HG03108 (cell line): ENCODE measurements around the gene TTC9.
A peak's percentile ranks its signal among the peaks of the same experiment; 100 is the strongest.
"Not testable (repeated sequence)": the region's sequence is repeated elsewhere in the genome, so short reads cannot be mapped to it uniquely, and the experiment has no call there.

ENCODE experiments used
- ATAC-seq: cut with Tn5 transposase; IDR thresholded peaks from one replicate; pipeline ENCODE4 v1.9.1; 2021; ENCODE audit warnings: moderate library complexity; ENCODE audit not compliant: unreplicated experiment

The TTC9 gene

GRCh38 chr14:70671652-70672644 is 30.2 kb downstream of the TTC9 start:
- no peak for ATAC-seq

GRCh38 chr14:70677341-70677740 is 35.6 kb downstream of the TTC9 start:
- ATAC-seq = no peak

GRCh38 chr14:70680748-70681147 is 39.0 kb downstream of the TTC9 start:
- no peak for ATAC-seq

- no peak for ATAC-seq
These were observed 42.3 kb downstream of the TTC9 start for GRCh38 chr14:70683983-70684382.

GRCh38 chr14:70685474-70686197 is 43.9 kb downstream of the TTC9 start:
- ATAC-seq = no peak

GRCh38 chr14:70692210-70692609 is 50.5 kb downstream of the TTC9 start:
- no peak for ATAC-seq

- ATAC-seq = no peak
These were observed 54.3 kb downstream of the TTC9 start for GRCh38 chr14:70696026-70696425.

GRCh38 chr14:70697701-70698100 is 56.0 kb downstream of the TTC9 start:
- ATAC-seq = no peak

GRCh38 chr14:70698288-70698687 is 56.6 kb downstream of the TTC9 start:
- ATAC-seq = no peak

- ATAC-seq = no peak
These were observed 57.9 kb downstream of the TTC9 start for GRCh38 chr14:70699646-70700045.

GRCh38 chr14:70700955-70701585 is 59.4 kb downstream of the TTC9 start:
- ATAC-seq = no peak

GRCh38 chr14:70701610-70702009 is 59.9 kb downstream of the TTC9 start:
- no peak for ATAC-seq

- no peak for ATAC-seq
These were observed 60.4 kb downstream of the TTC9 start for GRCh38 chr14:70702161-70702560.

- not testable (repeated sequence) for ATAC-seq
These were observed 62.0 kb downstream of the TTC9 start for GRCh38 chr14:70703621-70704168.

GRCh38 chr14:70704960-70705359 is 63.2 kb downstream of the TTC9 start:
- ATAC-seq = no peak

GRCh38 chr14:70706177-70706576 is 64.5 kb downstream of the TTC9 start:
- ATAC-seq = no peak

- ATAC-seq = peak; percentile 68
These were observed 65.7 kb downstream of the TTC9 start for GRCh38 chr14:70707138-70708038.

- no peak for ATAC-seq
These were observed 67.2 kb downstream of the TTC9 start for GRCh38 chr14:70708717-70709570.

GRCh38 chr14:70709726-70710382 is 68.1 kb downstream of the TTC9 start:
- no peak for ATAC-seq
